G401 (cell line): ENCODE data around the gene PLEKHS1. TPM values are rescaled to one million over a fixed set of nuclear protein-coding genes. Genes with fewer than 3 reads are reported as not detected.
"Not testable (repeated sequence)": the region's sequence is repeated elsewhere in the genome, so short reads cannot be mapped to it uniquely, and the experiment has no call there.

Experiments used
- DNase-seq: peaks from one replicate; pipeline ENCODE4 v3.0.0-alpha.2; 2015; ENCODE audit warnings: low spot score
- in situ Hi-C: cut with HindIII; loops from 2 replicates; pipeline ENCODE4 v1.10.0; 2016; ENCODE audit warnings: low sequenced_read_pairs, mixed read lengths
- total RNA-seq: library from RNA; depleted of rRNA; stranded (reverse); fragments of >200 nt; shearing (Covaris generic); gene quantifications from 2 replicates; pipeline ENCODE4 v1.2.3, GENCODE V29; 2014

The PLEKHS1 gene
- total RNA-seq, 1 experiment from 2014 or later, result not detected

DNA sequence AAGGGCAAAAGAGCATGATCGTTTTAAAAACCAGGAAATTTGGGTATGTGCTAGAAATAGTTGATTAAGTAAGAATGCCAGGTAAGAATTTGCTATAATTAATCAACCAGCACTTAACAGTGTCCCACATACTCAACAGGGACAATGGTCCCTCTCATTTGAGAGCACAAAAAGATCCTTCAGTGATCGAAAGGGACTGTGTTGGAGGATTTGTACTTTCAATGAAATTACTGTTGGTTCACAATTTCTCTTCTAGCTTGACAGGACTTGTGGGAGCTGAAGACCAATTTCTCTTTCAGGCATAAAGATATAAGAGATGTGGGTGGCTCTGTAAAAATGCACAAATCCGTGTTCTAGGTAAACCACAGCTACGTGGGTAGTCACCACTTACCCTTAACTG, 12.5 kb upstream of the PLEKHS1 start:
- in situ Hi-C loops, result no loop called here
- no peak for DNase-seq

DNA sequence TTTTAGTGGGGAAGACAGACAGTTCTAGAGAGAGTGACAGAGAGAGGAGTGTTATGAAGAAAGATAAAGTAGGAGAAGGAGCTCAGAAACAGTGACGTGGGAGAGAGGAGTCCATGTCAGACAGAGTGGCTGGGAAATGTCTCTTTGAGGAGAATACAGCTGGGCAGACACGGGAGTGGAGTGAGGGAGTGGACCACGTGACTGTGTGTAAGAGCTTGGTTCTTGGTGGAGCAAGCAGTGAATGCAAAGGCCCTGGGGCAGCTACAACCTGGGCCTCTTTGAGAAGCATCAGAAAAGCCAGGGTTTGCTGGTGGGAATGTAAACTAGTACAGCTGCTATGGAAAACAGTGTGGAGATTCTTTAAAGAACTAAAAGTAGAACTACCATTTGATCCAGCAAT, 11.9 kb upstream of the PLEKHS1 start:
- in situ Hi-C loops, result no loop called here
- DNase-seq, result no peak

DNA sequence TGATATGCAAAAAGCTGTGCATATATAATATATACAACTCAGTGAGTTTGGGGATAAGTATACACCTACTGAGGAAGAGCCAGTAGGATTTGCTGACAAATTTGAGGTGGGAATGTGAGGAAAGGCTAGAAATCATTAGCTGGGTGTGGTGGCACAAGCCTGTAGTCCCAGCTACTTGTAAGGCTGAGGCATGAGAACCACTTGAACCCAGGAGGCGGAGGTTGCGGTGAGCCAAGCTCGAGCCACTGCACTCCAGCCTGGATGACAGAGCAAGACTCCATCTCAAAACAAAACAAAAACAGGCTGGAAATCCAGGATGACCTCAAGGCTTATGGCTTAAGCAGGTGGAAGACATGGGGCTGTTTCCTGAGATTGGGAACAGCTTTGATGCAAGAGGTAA, 10.6 kb upstream of the PLEKHS1 start:
- no peak for DNase-seq
- in situ Hi-C loops, result no loop called here

DNA sequence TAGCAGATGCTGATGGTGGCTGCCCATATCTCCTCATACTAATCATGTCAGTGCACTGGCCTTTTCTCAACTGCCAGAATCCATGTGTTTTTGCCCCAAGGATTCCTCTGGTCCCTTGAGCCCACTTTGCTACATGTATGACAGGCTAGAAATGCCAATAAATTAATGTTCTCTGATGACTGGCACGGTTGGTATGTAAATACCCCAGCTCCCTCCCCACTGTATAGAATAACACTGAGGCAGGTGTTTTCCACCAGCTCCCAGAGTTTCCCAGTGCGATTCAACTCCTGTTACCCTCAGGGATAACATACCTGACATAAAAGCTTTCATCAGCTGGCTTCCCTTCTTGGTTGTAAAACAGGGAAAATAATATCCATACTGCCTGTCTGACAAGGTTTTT, 9.0 kb upstream of the PLEKHS1 start:
- in situ Hi-C loops, result no loop called here
- no peak for DNase-seq

DNA sequence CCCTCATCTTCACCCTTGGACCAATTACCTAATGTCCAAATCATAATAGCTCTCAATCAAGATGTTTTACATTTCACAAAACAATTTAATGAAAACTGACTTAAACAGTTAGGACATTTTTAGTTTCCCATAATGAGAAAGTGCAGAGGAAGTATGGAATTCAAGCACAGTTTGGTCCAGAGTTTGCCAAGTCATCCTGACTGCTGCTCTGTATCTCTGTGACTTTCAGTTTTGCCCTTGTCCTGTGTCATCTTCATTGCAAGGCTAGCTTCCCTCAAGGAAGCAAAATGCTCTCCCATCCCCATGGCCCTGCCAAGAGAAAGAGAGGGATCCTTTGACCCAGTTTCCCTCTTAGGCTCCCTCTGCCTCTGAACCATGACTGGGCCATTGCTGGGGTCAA, 7.9 kb upstream of the PLEKHS1 start:
- in situ Hi-C loops, result no loop called here
- no peak for DNase-seq

DNA sequence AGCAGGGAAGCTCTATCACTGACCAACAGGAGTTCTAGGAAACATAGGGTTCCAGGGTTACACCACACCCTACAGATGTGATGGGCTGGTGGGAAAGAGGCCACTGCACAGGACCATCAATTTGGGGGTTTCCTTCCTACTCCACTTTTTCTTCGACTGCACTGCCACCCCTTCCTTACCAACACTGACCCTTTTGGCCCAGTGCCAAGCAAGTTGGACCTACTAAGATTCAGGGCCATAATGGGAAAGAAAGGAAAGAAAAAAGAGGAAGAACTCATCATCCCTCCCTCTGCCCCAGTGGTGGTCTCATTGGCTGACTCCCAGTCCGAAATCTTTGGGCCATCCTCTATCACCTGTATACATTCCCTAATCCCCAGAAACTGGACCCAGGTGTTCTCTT, 6.1 kb upstream of the PLEKHS1 start:
- DNase-seq, result no peak
- in situ Hi-C loops, result no loop called here

DNA sequence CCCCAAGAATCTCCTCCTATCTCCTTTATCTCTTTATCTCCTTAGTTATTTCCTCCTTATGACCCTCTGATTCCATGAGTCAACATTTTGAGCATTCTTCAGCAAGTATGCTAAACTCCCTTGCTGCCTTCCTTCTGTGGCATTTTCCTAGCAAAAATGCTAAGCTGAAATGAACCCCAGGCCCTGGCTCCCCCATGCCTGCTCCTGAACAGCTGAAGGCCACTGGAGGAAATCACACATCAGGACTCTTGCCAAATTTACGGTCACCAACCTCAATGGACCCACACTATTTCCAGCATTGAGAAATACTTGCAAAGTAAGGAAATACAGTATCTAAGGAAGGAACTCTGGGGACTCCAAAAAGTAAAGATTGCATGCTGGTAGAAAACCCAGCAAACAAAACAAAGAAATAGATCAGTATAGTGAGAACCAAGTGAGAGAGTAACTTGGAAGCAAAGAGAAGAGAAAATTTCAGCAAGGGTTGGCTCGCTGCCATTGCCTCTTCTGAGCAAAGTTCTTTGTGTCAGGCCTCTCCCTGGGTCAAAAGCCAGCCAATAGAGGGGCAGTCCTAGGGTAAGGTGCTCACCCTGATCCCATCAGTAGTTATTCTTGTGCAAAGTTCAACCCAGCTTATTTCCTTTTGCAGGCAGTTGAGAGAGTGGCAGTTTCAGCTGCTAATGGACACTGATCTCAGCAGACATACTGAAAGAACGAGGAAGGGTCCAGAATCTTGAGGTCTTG, 5.1 kb upstream of the PLEKHS1 start:
- in situ Hi-C loops, result no loop called here
- DNase-seq, result no peak

DNA sequence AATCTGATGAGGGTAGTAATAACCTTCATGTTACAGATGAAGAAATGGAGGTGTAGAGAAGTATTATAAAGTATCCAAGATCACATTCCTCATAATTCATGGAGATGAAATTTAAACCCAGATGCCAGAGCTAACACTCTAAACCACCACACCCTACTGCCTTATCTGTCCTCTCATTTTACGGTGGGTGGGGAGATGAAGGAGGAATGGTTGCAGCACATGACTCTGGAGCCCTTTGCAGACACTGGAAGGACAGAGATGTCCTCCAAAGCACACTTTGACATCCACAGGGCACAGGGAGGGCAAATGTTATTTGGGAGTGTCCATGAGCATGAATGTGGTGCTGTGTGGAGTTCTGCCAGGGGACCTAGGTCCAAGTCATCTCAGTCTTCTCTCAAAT, 1.1 kb downstream of the PLEKHS1 start:
- in situ Hi-C loops, result no loop called here
- no peak for DNase-seq

DNA sequence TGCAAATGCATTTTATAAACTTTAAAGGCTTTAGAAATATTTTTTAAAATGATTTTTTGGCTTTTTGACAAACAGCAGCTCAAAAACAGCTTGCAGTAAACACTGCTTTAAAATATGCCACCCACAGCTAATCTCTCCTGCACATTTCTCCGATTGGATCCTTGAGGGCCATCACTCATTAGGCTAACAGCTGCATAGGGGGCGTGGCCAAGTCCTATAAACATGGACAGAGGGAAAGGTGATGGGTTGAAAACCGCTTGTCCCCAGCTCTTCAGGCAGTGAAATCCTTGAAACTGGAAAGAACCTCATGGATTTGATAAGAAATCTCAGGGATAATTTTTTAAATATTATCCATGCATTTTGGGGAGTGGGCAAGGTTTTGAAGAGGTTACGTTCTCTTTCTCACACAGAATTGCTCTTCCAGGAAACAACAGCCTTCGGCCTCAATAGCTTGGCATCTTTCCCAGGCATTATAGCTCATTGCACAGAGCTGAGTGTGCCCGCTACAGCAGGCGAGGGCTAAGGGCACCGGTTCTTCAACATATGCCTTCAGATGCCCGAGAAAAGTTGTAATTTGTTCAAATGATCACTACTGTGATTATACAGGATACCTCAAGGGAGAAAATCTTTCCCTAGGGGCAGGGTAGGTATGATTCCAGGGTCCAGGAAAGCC, 1.7 kb downstream of the PLEKHS1 start:
- DNase-seq, result no peak
- in situ Hi-C loops, result no loop called here

DNA sequence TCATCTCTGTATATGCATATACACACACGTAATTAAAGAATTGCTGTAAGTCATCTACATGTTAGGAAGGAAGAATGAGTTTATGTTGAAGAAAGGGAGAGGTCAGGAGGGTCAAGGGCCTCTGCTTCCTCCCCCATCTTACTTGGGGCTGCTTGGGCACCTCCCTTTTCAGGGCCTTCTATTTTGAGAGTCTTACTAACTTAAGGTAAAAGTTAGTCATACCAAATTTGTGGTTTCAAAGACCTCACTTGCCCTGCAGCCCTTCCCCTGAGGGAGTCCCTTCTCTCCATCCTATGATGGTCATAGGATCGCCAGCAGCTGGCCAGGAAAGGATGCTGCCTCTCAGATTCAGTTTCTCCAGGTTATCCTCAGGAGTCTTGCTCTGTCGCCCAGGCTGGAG, 2.6 kb downstream of the PLEKHS1 start:
- in situ Hi-C loops, result no loop called here
- no peak for DNase-seq

DNA sequence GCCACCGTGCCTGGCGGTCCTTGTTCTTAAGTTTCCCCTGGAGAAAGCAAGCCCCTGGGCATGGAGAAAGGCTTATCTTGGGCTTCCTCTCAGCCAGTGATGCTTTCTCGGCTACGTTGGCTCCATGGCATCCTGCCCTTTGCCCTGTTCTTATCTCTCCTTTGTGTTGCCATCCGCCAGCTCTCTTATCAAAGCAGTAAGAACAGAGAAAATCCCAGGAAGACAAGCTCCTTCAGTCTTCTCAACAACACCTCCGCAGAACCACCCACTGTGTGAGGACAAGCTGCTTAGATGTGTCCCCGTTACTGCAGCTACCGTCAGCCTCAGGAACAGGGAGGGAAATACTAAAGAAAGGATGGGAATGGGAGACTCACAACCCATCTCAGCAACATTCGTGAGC, 3.3 kb downstream of the PLEKHS1 start:
- no peak for DNase-seq
- in situ Hi-C loops, result no loop called here

DNA sequence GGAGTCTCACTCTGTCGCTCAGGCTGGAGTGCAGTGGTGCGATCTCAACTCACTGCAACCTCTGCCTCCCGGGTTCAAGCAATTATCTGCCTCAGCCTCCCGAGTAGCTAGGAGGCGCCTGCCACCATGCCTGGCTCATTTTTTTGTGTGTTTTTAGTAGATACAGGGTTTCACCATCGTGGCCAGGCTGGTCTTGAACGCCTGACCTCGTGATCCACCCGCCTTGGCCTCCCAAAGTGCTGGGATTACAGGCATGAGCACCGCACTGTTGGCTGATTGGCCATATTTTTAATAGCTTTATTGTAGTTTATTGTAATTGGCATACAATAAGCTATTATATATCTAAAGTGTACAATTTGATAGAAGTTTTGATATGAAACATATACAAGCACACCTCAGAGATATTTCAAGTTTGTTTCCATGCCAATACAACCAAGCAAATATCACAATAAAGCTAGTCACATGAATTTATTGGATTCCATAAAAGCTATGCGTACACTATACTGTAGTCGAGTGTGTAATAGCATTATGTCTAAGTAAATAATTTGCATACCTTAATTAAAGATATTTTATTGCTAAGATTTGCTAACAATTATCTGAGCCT, 5.6 kb downstream of the PLEKHS1 start:
- in situ Hi-C loops, result no loop called here

DNA sequence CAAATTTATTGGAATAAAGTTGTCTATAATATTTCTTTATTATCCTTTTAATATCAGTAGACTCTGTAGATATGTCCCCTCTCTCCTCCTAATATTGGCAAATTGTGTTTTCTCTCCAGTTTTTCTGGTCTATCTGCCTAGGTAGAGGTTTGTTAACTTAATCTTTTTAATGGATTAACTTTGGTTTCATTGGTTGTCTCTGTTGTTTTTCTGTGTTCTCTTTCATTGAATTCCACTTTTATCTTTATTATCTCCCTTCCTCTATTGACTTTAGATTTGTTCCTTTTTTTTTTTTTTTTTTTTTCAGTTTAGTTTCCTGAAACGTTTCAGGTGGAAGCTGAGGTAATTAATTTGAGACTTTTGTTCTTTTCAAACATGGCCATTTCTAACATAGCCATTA, 10.6 kb downstream of the PLEKHS1 start:
- in situ Hi-C loops, result no loop called here
- DNase-seq, result no peak

More for the DNA sequence above, 5.6 kb downstream of the PLEKHS1 start:
- no peak for DNase-seq

DNA sequence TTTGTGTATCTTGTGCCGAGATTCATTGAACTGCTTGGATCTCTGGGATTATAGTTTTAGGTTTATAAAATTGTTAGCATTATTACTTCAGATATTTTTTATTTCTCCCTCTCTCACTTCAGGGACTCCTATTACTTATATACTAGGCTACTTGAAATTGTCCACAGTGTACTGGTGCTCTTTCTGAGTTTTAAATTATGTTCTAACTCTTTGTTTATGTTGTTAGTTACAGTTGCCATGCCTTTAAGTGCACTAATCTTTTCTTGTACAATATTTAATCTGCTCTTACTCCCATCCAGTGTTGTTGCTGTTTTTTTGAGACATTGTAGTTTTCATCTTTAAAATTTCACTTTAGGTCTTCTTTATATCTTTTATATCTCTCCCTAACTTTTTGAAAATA, 13.1 kb downstream of the PLEKHS1 start:
- in situ Hi-C loops, result no loop called here
- DNase-seq, result no peak

DNA sequence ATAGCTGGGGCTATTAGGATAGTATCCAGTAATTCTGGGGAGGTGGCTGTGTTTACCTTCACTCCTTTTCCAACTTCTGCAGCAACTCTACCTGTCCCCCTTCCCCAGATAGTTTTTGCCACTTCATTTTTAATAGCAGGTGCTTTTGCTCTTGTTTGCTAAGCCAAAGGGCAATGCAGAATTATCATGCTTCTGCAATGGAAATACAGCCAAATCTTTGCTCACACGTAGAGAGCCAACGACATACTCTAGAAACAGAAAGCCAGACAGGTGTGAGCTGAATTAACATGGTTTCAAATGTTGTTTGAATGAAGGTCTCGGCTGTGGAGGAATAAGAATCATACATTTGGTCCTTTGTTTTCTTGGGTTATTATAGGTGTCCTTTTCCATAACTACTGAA, 14.4 kb downstream of the PLEKHS1 start:
- in situ Hi-C loops, result no loop called here

DNA sequence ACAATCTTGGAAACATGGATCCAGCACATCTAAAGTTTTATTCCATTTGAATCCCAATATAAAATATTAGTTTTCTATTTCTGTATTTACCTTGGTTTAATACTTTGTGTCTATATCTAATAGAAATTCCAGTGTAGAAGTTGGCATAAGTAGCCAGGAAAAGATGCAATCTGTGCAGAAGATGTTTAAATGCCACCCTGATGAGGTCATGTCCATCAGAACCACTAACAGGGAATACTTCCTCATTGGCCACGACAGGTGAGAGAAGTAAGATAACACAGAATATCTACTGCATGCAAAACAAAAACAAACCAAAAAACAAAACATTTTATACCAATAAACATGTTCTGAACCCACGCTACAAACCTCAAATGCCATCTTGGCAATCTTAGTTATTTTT, 15.7 kb downstream of the PLEKHS1 start:
- no peak for DNase-seq
- in situ Hi-C loops, result no loop called here

More for the DNA sequence above, 14.4 kb downstream of the PLEKHS1 start:
- DNase-seq, result no peak

DNA sequence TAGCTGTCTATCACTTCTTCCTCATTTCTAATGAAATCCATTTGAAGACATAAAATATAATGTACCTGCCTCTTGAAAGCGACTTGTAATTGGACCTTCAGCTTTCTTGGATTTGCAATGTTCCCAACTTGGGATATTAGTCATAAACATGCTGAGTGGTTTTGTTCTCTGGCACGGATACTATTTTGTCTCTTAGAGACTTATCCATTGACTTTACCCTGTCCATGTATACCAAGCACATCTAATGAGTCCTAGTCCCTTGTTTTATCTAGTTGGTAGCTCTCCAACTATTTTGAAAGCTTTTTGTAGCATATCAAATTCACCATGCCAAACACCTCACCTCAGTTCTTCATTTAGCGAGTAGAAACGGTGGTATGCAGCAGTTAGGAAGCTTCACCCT, 18.9 kb downstream of the PLEKHS1 start:
- in situ Hi-C loops, result no loop called here
- DNase-seq, result no peak

DNA sequence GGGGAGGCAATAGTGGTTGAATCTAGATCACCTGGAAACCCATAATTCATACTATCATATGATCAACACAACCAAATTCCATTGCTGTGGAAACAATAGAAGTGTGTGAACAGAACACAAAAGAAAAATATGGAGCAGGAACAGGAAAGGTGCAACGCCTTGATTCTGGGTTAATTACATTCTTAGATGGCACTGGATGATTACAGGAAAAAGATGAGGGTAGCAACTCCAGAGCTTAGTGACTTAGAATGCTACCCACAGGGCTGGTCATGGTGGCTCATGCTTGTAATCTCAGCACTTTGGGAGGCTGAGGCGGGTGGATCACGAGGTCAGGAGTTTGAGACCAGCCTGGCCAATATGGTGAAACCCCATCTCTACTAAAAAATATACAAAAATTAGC, 19.6 kb downstream of the PLEKHS1 start:
- DNase-seq, in situ Hi-C loops: not testable (repeated sequence)

DNA sequence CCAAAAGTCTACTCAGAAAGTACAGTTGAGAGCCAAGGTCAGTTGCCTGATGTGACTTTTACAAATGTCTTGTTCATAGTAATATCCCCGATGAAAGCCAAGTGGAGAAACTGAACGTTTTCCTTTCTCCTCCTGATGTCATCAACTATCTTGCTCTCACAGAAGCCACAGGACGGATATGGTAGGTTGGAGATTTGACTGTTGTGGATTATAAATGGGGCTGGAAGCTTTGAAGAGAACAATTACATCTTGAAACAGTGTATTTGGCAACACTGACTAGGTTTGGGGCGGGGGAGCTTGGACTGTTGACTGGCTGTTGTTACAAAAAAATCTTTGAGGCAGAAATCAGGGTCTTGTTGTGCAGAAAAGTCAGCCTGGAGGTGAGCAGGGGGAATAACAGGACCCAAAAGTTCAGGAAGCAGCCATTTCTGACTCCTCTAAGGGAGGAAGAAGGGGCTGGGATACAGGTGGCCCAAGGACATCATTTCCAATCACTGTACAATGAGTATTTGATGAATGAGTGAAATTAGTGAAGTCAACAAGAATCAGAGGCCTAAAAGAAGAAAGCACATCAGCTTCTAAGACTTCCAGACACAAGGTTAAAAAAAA, 24.3 kb downstream of the PLEKHS1 start:
- in situ Hi-C loops, result no loop called here

DNA sequence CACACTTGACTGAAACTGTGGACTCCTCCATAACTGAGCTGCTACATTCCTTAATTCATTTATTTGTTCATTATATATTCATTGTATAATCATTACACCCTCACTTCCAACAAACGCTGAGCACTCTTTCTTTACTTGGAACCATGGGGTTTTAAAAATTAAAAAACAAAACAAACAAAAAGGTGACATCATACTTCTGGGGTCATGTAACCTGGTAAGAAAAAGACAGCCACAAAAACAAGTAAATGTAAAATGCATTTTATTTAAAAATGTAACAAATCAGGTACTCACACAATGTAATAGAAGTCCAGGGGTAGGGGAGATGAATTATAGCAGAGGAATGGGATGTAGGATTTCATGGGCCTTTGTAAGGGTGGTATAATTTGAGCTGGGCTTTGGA, 25.1 kb downstream of the PLEKHS1 start:
- no peak for DNase-seq
- in situ Hi-C loops, result no loop called here

More for the DNA sequence above, 24.3 kb downstream of the PLEKHS1 start:
- no peak for DNase-seq
